GM19099 (cell line): ENCODE results near the gene FXR1.
A peak's percentile ranks its signal among the peaks of the same experiment; 100 is the strongest.

ENCODE experiments used
- POLR2A ChIP-seq: IDR thresholded peaks from 3 replicates; pipeline ENCODE4 v1.6.1; 2011; ENCODE audit warnings: low read depth; ENCODE audit not compliant: insufficient read length; ENCODE audit errors: extremely low read depth

Gene FXR1

DNA sequence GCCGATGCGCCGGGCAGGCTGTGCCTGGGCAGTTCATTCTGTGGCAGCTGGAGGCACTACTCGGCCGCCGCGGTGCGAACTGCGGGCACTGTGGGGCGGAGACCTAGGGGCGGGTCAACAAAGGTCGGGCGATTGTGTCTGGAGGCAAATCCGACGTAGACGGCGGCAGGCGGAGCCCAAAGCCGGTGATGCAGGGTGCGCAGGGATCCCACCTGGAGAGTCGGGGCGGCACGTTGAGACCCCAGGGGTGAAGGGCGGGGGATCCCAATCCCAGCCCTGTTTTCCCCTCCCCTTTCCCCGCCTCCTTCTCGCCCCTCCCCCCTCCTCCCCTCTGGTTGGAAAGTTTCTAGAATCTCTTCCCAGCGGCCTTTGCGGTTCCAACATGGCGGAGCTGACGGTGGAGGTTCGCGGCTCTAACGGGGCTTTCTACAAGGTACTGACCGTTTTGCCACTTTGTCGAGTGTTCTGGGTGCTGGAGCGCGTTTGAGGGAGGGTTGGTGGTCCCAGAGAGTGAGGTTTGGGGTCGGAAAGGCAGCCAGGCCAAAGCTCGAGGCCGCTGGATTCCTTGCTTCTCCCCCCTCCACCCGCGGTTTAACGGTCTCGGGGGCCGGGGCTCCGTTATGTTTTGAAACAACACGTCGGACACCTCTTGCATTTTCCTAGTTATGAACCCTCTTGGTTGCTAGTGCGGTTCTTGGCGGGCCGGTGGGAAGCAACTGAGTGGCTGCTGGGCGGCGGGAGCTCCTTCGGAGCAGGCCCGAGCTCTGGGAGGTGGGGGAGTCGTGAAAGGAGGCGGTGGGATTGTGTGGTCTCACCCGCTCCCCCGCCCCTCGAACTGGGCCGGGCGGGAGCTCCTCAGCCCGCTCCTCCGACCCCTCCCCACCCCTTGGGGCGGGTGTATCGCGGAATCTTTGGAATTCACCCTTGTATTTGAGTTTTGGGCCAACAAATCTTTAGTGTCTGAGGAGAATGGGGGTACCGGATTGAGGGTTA lies at the start of gene FXR1:
TSS of gene FXR1 (plus strand) at position 367 of the 993 bp plus-strand sequence. CDS start at position 383, 16 bp downstream.
- peak; percentile 82 for TF ChIP-seq POLR2A

- TF ChIP-seq POLR2A = no peak
These were observed 42.3 kb upstream of the FXR1 start for GRCh38 chr3:180870008-180870699.

DNA sequence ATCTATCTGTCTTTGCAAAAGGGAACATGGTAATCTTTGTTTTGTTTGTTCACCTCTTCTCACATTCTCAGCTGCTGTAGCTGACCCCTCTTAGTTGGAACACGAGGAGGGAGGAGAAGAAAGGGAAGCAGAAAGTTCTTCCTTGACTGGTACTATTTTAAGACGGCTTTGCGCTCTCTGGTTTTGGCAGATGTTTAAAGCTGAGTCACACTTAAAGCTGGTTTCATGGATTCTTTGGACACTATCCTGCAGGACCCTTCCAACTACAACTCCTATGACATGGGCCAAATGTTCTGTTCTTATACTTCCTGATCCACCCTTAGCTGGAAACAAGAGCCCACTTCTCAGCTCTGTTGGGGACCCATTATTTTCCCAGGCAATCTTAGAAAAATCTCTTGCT lies 40.6 kb upstream of the FXR1 start:
- no peak for TF ChIP-seq POLR2A

DNA sequence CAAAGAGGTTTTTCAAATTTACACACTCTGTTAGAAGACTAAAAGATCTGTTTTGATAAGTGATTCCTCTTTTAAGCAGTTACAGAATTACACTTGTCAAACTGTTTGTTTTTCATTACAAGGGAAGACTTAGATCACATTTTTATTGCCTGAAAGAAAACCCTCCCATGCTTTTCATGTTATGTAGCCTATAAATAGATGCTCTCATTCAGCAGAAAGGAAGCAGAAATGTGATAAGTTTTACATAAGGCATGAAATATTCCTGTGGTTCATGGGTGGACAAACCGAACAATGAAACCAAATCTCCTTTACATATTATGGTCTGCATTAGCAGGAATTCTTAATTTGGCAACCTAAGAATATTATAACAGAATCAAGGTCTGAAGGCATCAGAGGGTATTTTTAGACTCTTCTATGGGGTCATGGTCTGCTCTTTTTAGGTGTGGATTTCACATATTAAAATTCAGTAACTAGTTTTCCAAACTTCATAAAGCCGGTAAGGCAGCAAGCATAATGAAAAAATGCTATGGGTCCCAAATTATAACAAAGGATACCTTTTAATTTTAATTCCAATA lies 37.3 kb upstream of the FXR1 start:
- no peak for TF ChIP-seq POLR2A

GRCh38 chr3:180881065-180881801 lies 31.2 kb upstream of the FXR1 start:
- no peak for TF ChIP-seq POLR2A

- no peak for TF ChIP-seq POLR2A
These were observed 30.4 kb upstream of the FXR1 start for GRCh38 chr3:180882115-180882514.

DNA sequence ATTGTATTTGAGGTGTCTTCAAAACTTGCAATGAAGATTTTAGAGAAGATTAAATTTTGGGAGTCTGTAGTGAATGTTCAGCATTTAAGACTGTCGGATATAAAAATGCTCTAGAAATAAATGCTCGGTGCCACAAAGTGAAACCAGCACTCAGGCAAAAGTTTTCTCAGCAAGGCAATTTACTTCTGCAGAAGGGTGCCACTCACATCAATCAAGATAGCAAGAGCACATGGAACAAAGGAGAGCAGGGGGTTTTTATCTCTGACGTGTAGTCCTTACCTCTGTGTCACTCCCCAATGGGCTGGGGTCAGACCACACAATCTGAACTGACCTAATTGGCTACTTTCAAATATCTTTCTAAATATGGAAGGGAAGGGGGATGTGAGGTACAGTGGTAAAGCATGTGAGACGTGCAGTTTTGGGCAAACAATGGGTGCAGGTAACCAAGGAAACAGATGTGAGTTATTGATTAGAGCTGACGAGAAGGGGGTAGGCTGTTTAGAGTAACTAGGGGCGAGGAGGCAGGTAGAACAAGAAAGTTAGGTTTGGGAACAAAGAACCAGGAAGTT lies 23.4 kb upstream of the FXR1 start:
- TF ChIP-seq POLR2A = no peak

- no peak for TF ChIP-seq POLR2A
These were observed 13.9 kb upstream of the FXR1 start for GRCh38 chr3:180898572-180898971.

- TF ChIP-seq POLR2A = no peak
These were observed 2.9 kb upstream of the FXR1 start for GRCh38 chr3:180909369-180910127.

GRCh38 chr3:180910823-180911222 lies 1.6 kb upstream of the FXR1 start:
- no peak for TF ChIP-seq POLR2A

DNA sequence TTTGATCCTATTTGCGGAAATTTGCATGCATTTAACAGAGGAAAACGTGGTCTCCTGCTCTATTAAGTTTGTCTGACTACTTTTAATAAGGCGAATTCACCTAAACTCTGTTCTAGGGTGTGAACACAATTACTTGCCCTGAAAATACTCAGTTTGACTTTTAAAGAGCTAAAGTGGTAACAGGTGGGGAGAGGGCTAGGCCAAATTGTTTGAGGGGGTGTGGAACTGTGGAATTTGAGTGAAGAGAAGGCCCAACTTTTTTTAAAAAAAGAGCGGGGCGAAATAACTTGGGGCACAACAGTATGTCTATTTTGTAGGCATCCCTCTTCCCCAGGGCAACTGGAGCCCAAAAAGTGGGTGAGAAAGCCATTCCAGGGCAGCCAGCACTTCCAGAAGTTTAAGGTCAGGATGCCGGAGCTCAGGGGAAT lies 580 bp upstream of the FXR1 start:
- TF ChIP-seq POLR2A = no peak

DNA sequence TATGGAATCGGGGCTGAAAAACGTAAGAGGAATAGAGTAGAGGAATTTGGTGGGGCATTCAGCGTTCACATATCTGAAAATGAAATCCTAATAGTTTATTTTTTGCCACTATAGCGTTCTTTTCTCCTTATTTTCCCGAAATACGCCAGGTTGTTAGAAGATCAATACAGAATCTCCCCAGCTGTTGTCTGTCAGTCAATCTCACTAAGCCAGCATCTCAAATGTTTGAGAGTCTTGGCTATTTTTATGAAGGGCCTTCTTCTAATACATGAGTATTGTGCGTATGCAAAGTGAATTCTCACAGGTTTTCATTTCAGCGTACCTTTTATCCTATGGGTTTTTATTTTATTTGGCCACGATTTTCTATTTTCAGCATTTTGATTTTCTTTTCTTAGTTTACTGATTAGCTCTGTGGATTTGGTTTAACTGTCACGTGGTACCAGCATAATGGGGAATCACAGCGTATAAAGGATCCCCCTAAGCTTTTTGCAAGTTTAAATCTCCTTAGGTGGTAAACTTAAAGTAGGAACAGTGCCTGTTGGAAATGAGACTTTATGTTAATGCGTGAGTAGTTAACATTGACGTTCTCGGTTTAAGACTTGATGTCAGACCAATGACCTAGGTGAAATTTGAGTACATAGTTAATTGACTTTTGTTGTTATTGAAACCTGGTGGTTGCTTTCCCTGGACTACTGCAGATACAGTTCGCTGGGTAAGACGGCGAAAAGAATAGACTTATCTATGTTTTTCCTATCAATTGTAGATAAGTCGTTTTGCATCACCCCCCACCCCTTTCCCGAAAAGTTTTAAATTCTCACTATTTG lies 1.3 kb downstream of the FXR1 start:
- no peak for TF ChIP-seq POLR2A

DNA sequence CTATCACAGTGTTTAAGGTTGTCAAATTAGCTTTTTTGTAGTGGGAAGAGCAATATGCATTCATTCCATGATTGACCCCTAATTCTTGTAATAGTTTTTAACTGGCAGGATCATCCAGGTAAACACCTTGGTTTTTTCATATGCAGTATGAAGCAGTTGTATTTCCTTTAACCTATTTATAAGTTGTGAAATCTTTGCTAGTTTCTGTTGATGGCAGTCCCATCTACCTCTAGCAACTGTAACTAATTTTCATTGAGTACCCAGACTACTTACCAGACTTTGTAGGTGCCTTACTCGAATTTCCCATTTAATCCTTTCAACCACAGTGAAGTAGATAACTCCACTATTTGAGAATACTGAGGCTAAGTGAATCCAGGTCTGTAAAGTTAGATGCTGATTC lies 6.1 kb downstream of the FXR1 start:
- TF ChIP-seq POLR2A = no peak
